ENCODE results near the gene FAM118B.

FAM118B gene

DNA sequence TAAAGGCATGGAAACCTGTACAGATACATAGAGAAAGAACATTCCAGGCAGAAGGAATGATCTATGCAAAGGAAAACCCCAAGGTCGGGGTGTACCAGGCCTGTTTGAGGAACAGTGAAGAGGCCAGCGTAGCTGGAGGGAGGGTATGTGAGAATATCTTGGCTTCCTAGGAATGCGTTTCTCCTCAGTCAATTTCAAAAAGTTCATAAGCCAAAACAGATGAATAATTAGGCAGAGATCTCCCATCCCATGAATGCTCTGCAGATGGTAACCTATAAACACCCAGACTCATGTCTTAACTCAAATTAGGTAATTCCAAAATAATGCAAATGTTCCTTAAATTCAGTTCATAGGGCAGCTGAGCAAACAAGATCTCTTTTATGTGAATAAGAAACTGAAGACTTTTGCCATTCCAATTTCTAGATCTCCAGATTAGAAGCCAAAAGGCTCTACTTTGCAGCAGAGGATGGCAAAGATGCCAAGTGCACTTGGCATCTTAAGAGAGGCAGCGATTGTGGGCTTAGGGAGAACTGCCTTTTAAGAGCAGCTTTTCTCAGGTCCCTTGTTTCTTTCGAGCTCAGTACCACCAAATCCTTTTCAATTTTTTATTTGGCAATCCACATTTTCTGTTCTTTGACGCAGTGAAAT lies 13.2 kb downstream of the FAM118B start:
- Histone ChIP-seq H3K9ac (no peak overlapping the region), H3K9me3 (ENCODE audit: control insufficient read depth, low read length) (no peaks in the 10 kb centered on the region), H3K4me3 (ENCODE audit: low read depth, low read length) (no peak overlapping the region), H3K4me2 (ENCODE audit: low read length) (no peak overlapping the region), H3K79me2 (peaks cover 13% of the 10 kb centered on the region), H3K27me3 (ENCODE audit: control insufficient read depth, insufficient read depth, low read length) (no peaks in the 10 kb centered on the region), H3K4me1 (no peaks in the 10 kb centered on the region), H2AFZ (no peak overlapping the region), H3K36me3 (ENCODE audit: control insufficient read depth, insufficient read depth, low read length) (no peaks in the 10 kb centered on the region), H3K27ac (no peak overlapping the region)
- TF ChIP-seq, protein P1, sequence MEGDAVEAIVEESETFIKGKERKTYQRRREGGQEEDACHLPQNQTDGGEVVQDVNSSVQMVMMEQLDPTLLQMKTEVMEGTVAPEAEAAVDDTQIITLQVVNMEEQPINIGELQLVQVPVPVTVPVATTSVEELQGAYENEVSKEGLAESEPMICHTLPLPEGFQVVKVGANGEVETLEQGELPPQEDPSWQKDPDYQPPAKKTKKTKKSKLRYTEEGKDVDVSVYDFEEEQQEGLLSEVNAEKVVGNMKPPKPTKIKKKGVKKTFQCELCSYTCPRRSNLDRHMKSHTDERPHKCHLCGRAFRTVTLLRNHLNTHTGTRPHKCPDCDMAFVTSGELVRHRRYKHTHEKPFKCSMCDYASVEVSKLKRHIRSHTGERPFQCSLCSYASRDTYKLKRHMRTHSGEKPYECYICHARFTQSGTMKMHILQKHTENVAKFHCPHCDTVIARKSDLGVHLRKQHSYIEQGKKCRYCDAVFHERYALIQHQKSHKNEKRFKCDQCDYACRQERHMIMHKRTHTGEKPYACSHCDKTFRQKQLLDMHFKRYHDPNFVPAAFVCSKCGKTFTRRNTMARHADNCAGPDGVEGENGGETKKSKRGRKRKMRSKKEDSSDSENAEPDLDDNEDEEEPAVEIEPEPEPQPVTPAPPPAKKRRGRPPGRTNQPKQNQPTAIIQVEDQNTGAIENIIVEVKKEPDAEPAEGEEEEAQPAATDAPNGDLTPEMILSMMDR (IDR thresholded peaks at IDR 0.05): no peak

GRCh38 chr11:126225295-126225665 lies 13.7 kb downstream of the FAM118B start:
- no peaks in the 10 kb centered on the region for H3K36me3 ChIP-seq (ENCODE audit: control insufficient read depth, insufficient read depth, low read length)
- H3K27me3 ChIP-seq (ENCODE audit: control insufficient read depth, insufficient read depth, low read length): no peaks in the 10 kb centered on the region
- H3K79me2 ChIP-seq: peaks cover 11% of the 10 kb centered on the region
- no peak overlapping the region for H3K4me2 ChIP-seq (ENCODE audit: low read length)
- TF ChIP-seq, protein P1 (IDR thresholded peaks at IDR 0.05): no peak
- H2AFZ ChIP-seq: no peak overlapping the region
- no peak overlapping the region for H3K4me3 ChIP-seq (ENCODE audit: low read depth, low read length)
- H3K9ac ChIP-seq: no peak overlapping the region
- H3K4me1 ChIP-seq: no peaks in the 10 kb centered on the region
- H3K27ac ChIP-seq: no peak overlapping the region
- no peaks in the 10 kb centered on the region for H3K9me3 ChIP-seq (ENCODE audit: control insufficient read depth, low read length)

GRCh38 chr11:126226334-126227084 lies 14.9 kb downstream of the FAM118B start:
- Histone ChIP-seq H3K4me2 (ENCODE audit: low read length) (no peak overlapping the region), H2AFZ (no peak overlapping the region), H3K4me1 (no peaks in the 10 kb centered on the region), H3K79me2 (peaks cover 7% of the 10 kb centered on the region), H3K9ac (no peak overlapping the region), H3K27ac (no peak overlapping the region), H3K4me3 (ENCODE audit: low read depth, low read length) (no peak overlapping the region), H3K27me3 (ENCODE audit: control insufficient read depth, insufficient read depth, low read length) (no peaks in the 10 kb centered on the region), H3K36me3 (ENCODE audit: control insufficient read depth, insufficient read depth, low read length) (no peaks in the 10 kb centered on the region), H3K9me3 (ENCODE audit: control insufficient read depth, low read length) (no peaks in the 10 kb centered on the region)
- TF ChIP-seq, protein P1 (IDR thresholded peaks at IDR 0.05): no peak

GRCh38 chr11:126229858-126230540 lies 18.4 kb downstream of the FAM118B start:
- H2AFZ ChIP-seq: no peak overlapping the region
- TF ChIP-seq, protein P1 (IDR thresholded peaks at IDR 0.05): no peak
- H3K27ac ChIP-seq: no peak overlapping the region
- no peaks in the 10 kb centered on the region for H3K4me1 ChIP-seq
- H3K4me2 ChIP-seq (ENCODE audit: low read length): no peak overlapping the region
- H3K36me3 ChIP-seq (ENCODE audit: control insufficient read depth, insufficient read depth, low read length): no peaks in the 10 kb centered on the region
- no peaks in the 10 kb centered on the region for H3K9me3 ChIP-seq (ENCODE audit: control insufficient read depth, low read length)
- H3K79me2 ChIP-seq: no peaks in the 10 kb centered on the region
- no peak overlapping the region for H3K9ac ChIP-seq
- no peak overlapping the region for H3K4me3 ChIP-seq (ENCODE audit: low read depth, low read length)
- H3K27me3 ChIP-seq (ENCODE audit: control insufficient read depth, insufficient read depth, low read length): no peaks in the 10 kb centered on the region

Data from parathyroid adenoma (tissue), 2 donors.